Measurements from ENCODE around the gene GPATCH1. TPM values are rescaled to one million over a fixed set of nuclear protein-coding genes. Genes with fewer than 3 reads are reported as not detected.

GPATCH1 gene
- total and polyA plus RNA-seq, 2 of the 8 experiments (the other 6 are each of a cell fraction or from before 2014, with no cell fraction given), result 4.3 to 8.2 TPM

DNA sequence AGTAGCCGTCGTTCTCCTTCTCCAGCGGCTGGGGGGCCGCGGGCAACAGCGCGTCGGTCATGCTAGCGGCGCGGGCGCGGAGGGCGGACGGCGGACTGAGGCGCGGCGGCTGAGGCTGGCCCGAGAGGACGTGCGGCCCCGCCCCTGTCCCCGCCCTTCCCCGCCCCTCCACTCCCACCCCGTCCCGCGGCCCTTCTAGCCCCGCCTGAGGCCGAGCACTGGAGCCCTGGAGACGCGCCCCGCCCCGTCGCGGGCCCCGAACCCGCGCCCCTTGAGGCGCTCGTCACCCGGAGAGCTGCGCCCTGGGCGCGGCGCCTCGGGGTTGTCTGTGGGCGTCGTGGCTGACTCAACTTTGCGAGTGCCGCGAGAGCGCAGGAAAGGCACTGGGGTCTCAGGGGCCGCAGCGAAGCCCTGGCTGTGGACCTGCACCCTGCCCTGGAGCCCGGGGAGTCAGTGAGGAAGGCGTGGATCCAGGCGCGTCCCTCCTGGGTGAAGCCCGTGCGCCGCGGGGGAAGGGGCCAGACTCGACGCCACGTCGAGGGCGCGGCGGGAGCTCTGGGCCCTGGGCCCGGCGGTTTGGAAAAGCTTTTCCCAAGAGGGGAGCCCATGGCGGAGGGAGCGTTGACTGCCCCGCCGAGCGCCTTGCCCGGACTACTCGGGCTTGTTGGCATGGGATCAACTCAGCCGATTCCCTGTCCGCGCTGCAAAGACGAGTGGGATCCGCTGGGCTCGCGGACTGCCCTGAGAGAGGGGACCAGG, 16.0 kb upstream of the GPATCH1 start, which contains the start of gene RHPN2:
Gene RHPN2 (minus strand): TSS at position 97 of the 759 bp plus-strand sequence. CDS start 36 bp downstream, at position 61.
- Histone ChIP-seq H2AFZ (ENCODE audit: low read length) (0 out of 2 replicates have a peak within 1 kb of the TSS, but pooled peaks have one; percentile 5), H3K23ac (ENCODE audit: insufficient read length) (no peak within 1 kb of the TSS), H3K27ac (ENCODE audit: low read depth, low read length) (no peak within 1 kb of the TSS), H3K18ac (ENCODE audit: extremely low read depth, low read length) (peak within 1 kb of the TSS; percentile 87), H2BK15ac (ENCODE audit: low read length) (0 out of 2 replicates have a peak within 1 kb of the TSS, but pooled peaks have one; percentile 46), H2AK5ac (ENCODE audit: low read depth, low read length) (no peak within 1 kb of the TSS), H3K56ac (replicated peaks; ENCODE audit: insufficient read length, low read depth, low read length) (peak within 1 kb of the TSS; percentile 46), H2BK20ac (ENCODE audit: low read length) (no peak within 1 kb of the TSS), H3K23me2 (ENCODE audit: low read depth, low read length) (peaks cover 3% of the 10 kb centered on the region; the same call in 1 of the 2 replicates), H3K4me1 (replicated peaks in 1 of 4; ENCODE audit: control insufficient read depth in 3 of 4, insufficient read depth in 4 of 4, low read length in 3 of 4) (peaks cover 0 to 4% (median 0%) of the 10 kb centered on the region in 4 experiments; a peak in 1 of 7 replicates), H2BK12ac (ENCODE audit: low read depth, low read length) (0 out of 2 replicates have a peak within 1 kb of the TSS, but pooled peaks have one; percentile 4), H3K4me3 (ENCODE audit: extremely low read depth in 1 of 4, insufficient read depth in 2 of 4, low read depth in 3 of 4, low read length in 4 of 4) (peak within 1 kb of the TSS; percentile 54 to 100 (median 75)), H4K20me1 (replicated peaks in 1 of 2; ENCODE audit: control insufficient read depth in 1 of 2, insufficient read depth in 2 of 2, low read length in 2 of 2) (peaks cover 3 to 5% of the 10 kb centered on the region in 2 experiments), H2BK5ac (ENCODE audit: low read depth, low read length) (no peak within 1 kb of the TSS; the same call in 1 of the 2 replicates), H4K8ac (ENCODE audit: extremely low read depth, insufficient read depth, low read length) (peak within 1 kb of the TSS; percentile 94), H4K91ac (replicated peaks; ENCODE audit: insufficient read length, low read length) (peak within 1 kb of the TSS; percentile 54), H3K79me2 (ENCODE audit: control insufficient read depth in 1 of 2, insufficient read depth in 2 of 2, low read length in 2 of 2) (peaks cover 5 to 39% of the 10 kb centered on the region in 2 experiments), H4K5ac (ENCODE audit: insufficient read length, low read depth, low read length) (peak within 1 kb of the TSS; percentile 59), H2BK120ac (replicated peaks; ENCODE audit: low read depth, low read length) (no peak within 1 kb of the TSS), H3K4me2 (ENCODE audit: insufficient read depth in 1 of 2, low read depth in 2 of 2, low read length in 2 of 2) (peak within 1 kb of the TSS; percentile 61 to 79), H3K27me3 (replicated peaks in 1 of 4; ENCODE audit: control insufficient read depth in 3 of 4, extremely low read depth in 1 of 4, insufficient read depth in 3 of 4, low read length in 3 of 4) (peaks cover 0 to 4% (median 3%) of the 10 kb centered on the region in 4 experiments; a peak in 4 of 7 replicates), H3K9me3 (ENCODE audit: insufficient read depth in 2 of 2, low read depth in 1 of 2, low read length in 1 of 2) (no peaks in the 10 kb centered on the region), H3K79me1 (ENCODE audit: low read depth, low read length) (peaks cover 10% of the 10 kb centered on the region; the same call in 1 of the 2 replicates), H3K14ac (ENCODE audit: insufficient read length) (no peak within 1 kb of the TSS), H3K36me3 (ENCODE audit: control insufficient read depth in 2 of 4, insufficient read depth in 4 of 4, low read length in 3 of 4) (no peaks in the 10 kb centered on the region), H3K4ac (replicated peaks; ENCODE audit: insufficient read length, low read depth, low read length) (no peak within 1 kb of the TSS), H3K9ac (replicated peaks in 1 of 4; ENCODE audit: extremely low read depth in 1 of 4, low read depth in 3 of 4, low read length in 3 of 4) (peak within 1 kb of the TSS; percentile 29 to 62 (median 48); a peak in 6 of 7 replicates)
- WGBS, 2 experiments (ENCODE audit: extremely low coverage in 1 of 2, insufficient coverage in 1 of 2, insufficient read length in 1 of 2, insufficient replicate concordance in 2 of 2, low coverage in 1 of 2, low lambda C conversion rate in 2 of 2, missing lambda C conversion rate in 1 of 2), result 7% methylated on average over 51 of the region's 86 CpGs; no CpG with 5 or more reads in 1 of the 2 experiments
- DNase-seq (ENCODE audit: low read depth in 1 of 2, low spot score in 2 of 2) (peak in 1 of 2 experiments; percentile 82), FAIRE-seq (no peak)
- ChIA-PET POLR2A (ENCODE audit: partially characterized antibody) (interaction anchor here (1.0 to 4.1 kb wide), 5 partner anchors 13 to 18 kb away, joined by 3 to 12 read pairs (median 3); partner anchors contain the start of gene GPATCH1), CTCF (ENCODE audit: partially characterized antibody) (interaction anchor here (0.7 kb wide), 1 partner anchor 26 kb away, joined by 3 read pairs; no protein-coding TSS in a partner anchor)
- TF ChIP-seq NANOG (IDR thresholded peaks at IDR 0.05; ENCODE audit: insufficient read depth, low read depth, low read length, poor library complexity, severe bottlenecking) (no peak), RXRA (IDR thresholded peaks at IDR 0.05; ENCODE audit: insufficient read depth, low read depth, low read length) (no peak), KDM4A (IDR thresholded peaks at IDR 0.05; ENCODE audit: low read depth, low read length, severe bottlenecking) (peak; percentile 89)
- TF ChIP-seq, protein P1, sequence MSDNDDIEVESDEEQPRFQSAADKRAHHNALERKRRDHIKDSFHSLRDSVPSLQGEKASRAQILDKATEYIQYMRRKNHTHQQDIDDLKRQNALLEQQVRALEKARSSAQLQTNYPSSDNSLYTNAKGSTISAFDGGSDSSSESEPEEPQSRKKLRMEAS (IDR thresholded peaks at IDR 0.05), result peak; percentile 36; the same call in 1 of the 2 replicates
- TF ChIP-seq, protein P2, sequence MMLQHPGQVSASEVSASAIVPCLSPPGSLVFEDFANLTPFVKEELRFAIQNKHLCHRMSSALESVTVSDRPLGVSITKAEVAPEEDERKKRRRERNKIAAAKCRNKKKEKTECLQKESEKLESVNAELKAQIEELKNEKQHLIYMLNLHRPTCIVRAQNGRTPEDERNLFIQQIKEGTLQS (IDR thresholded peaks at IDR 0.05; ENCODE audit: insufficient read depth, low read depth, low read length), result no peak
